Suppressor macrophage treated with lipopolysaccharide for 4 hours (primary cell): ENCODE measurements around the gene PNMT.

ENCODE experiments used
- DNase-seq: peaks from one replicate; pipeline ENCODE4 v3.0.0-alpha.2; 2020

PNMT gene

DNA sequence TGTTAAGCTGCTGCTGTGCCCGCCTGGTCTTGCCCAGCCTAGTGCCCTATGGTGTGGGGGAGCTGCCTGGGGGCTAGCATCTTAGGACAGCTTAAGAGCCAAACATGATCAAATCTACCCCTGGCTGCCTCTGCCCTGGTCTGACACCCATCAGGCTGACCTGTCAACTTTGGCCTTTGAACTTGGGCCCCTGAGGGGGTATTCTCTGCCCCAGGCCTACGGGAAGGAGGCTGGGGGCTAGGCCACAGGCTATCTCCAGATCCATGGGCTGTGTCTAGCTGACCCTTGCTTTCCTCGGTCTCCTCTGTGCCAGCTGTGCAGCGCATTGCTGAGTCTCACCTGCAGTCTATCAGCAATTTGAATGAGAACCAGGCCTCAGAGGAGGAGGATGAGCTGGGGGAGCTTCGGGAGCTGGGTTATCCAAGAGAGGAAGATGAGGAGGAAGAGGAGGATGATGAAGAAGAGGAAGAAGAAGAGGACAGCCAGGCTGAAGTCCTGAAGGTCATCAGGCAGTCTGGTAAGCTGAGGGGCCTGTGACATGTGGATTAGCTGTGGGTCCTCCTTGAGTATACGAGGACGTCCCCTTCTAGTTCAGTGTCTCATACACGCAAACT, 34.6 kb upstream of the PNMT start:
- DNase-seq: no peak

DNA sequence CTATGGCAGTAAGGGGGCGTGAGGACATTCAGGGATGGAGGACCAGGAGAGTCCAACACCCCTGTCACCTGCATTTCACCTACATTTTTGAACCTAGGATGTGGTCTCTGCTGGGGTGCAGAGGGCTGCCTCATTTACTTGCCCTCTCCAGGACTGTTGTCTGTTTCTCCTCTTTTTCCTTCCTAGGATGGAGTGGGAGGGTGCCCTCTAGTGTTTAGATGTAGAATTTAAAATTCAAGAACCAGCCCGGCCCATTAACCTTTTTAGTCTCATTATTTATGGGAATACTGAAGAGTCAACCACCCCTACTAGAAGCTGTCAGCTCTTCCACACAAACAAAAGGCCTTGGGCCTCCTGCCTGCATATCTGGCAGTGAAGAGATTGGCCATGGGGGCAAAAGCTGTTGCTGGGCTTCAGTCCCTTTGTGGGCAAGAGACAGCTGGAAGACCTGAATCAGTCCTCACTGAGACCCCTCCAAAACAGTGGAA, 33.8 kb upstream of the PNMT start:
- peak; percentile 71 for DNase-seq

DNA sequence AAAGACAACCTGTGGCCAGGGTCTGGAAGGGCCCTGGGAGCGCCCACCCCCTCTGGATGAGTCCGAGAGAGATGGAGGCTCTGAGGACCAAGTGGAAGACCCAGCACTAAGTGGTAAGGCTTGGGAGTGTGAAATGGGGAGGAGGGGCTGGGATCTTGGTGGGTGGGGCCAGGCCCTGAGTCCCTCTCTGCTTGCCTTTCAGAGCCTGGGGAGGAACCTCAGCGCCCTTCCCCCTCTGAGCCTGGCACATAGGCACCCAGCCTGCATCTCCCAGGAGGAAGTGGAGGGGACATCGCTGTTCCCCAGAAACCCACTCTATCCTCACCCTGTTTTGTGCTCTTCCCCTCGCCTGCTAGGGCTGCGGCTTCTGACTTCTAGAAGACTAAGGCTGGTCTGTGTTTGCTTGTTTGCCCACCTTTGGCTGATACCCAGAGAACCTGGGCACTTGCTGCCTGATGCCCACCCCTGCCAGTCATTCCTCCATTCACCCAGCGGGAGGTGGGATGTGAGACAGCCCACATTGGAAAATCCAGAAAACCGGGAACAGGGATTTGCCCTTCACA, 32.6 kb upstream of the PNMT start:
- DNase-seq: no peak

DNA sequence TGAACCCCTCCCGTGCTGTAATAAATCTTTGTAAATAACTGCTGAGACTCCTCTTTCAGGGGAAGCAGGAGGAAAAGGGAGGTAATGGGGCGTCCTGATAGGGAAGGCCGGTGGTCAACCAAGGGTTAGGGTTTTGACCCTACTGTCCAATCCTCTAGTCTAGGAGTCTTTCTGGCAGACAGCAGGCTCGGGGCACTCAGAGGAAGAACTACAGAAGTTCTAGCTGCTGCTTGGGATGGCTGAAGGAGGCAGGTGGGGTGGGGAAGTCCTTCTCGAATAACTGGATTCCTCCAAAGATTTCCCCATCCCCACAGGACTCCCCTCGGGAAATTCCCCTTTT, 31.7 kb upstream of the PNMT start:
- DNase-seq: no peak

DNA sequence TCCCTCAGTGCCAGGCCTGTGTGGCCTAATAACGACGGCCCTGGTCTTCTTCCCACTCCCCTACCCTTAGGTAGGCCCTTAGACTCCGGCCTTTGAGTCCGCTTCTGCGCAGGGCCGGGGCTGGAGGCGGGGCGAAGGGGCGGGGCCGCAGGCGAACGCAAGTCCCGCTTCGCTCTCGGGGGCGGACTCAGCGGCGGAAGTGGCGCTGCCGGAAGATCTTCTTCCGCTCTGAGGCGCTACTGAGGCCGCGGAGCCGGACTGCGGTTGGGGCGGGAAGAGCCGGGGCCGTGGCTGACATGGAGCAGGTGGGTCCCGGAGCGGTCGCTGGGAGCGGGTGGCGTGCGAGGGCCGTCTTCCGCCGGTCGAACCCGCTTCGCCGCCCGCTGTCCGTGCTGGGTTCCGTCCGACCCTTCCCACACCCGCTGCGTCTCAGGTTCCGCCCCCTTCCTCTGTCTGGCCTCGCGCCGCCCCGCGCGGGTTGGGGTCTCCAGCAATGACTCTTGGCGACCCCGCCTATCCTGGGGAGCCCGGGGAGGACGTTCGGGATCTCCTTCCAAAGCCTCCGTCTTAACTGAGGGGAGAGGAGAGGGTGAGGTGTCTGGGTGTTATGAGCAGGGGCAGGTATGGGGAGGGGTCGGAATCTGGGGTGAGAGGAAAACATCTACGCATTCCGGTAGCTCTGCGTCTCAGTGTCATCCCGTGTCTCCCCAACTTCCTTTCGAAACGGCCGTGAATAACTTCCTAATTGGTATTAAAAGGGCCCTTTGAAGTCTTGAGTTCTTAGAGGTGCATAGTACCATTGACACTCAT, 31.1 kb upstream of the PNMT start, which contains the start of gene STARD3:
STARD3 (plus strand) TSS at position 218 of the 810 bp plus-strand sequence. CDS start 16,388 bp downstream, outside the sequence.
- peak; percentile 93 for DNase-seq

DNA sequence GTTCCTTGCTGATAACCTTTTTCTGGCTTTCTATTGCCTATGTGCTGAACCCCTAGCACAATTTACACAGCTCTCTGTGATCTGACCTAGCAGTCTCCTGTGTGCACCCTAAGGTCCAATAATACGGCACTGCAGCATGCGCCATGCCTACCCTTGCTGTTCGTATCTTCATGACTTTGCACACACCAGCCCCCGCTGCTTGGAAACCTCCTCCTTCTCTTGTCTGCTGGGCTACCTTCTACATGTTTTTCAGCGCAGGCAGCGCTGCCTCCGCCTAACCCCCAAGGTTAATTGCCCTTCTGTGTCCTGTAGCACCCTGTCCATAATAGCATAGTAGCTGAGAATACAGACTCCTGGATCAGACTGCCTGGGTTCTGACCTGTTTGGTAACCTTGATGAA, 29.9 kb upstream of the PNMT start:
- DNase-seq: no peak

DNA sequence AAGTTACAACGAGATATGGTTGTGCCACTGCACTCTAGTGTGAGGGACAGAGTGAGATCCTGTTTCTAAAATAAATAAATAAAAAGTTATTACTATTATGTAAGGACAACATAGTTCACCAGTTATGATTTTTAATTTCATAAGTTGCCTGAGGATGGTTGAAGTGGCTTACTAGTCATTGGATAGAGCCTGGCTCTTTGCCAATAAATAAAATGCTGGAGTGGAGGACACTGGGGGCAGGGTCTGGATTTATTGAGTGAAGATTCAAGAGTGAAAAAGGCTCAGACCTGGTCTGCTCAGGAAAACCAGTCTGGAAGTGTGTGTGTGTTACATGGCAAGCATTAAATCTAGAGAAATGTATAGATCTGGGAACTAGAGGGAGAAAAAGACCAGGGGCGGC, 29.2 kb upstream of the PNMT start:
- DNase-seq: no peak

DNA sequence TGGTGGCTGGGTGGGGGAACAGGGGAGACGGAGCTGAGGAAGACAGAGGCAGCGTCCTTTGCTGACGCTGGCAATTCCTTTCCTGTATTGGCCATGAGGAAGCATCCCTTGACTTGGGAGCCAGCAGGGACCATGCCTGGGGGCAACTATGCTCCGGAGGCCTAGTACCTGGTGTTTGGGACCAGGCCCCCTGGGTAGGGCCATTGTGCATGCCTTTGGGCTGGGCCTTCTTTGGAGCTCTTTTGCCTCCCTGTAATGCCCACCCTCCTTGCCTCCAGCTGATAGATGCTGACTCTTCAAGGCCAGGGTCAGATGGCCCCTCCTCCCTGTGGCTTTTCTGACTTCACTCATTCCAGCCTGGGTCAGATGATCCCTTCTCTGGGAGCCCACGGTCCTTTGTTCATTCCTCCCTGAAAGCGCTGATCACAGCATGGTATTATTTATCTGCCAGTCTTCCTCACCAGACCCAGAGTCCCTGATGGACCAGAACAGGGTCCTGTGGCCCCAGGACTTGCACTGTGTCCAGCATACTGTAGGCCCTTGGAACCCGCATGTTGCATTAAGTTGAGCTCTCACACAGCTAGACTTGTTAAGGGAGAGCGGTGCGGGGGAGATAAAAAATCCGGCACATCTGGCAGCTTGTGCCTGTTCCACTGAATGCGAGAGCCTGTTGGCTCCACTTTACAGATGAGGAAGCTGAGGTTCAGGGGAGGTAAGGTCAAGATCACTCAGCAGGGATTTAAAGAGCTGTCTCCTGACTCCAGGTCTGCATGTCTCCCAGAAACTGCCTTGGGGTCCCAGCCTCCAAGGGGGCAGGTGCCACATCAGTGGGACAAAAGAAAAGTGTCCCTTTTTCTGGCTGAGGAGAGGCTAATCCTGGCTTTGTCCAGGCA, 28.4 kb upstream of the PNMT start:
- DNase-seq: no peak

DNA sequence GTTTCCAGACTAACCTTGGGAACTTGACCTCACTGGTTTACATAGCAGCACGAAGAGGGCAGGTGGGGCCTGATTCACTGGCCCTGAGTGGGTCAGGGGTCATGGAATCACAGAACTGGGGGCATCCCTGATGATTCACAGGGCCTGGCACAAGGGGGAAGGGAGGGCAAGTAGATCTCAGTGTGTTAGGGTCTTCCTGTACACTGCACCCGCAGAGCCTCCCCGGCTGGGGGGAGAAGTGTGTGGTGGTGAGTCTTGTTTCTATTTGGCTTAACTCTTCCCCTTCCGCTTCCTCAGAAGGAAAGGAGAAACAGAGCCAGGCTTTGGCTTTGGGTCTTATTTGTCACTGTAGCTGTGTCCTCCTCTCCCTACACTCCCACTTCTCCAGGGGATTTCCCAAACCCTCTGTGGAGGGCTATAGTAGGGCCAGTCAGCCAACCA, 27.6 kb upstream of the PNMT start:
- peak; percentile 70 for DNase-seq

DNA sequence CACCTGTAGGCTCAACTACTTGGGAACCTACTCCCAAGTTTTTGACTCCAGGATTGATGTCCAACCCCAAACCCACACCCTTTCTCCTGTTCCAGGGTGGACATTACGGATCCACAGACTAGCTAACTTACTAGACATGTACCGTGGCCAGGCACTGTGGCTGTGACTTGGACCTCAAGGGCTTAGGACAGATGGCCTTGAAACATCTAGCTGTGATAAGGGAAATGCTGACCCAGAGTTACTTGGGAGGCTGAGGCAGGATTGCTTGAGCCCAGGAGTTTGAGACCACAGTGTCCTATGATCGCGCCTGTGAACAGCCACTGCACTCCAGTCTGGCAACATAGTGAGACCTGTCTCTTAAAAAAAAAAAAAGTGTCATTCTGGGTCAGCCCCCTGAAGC, 27.2 kb upstream of the PNMT start:
- DNase-seq: no peak

DNA sequence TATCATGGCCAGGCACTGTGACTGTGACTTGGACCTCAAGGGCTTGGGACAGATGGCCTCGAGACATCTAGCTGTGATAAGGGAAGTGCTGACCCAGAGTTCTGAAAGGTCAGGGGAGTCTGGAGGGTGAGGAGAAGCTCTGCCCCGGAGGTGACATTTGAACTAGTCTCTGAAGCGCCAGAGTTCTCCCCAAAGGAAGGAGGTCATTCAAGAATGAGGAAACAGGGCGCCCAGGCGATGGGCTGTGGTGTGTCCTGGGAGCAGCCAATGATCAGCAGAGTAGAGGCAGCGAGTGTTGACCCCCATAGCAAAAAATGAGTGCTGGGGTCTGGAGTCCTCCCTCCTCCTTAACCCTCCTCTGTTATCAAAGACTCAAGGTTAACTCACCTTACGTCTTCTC, 26.4 kb upstream of the PNMT start:
- peak; percentile 73 for DNase-seq

DNA sequence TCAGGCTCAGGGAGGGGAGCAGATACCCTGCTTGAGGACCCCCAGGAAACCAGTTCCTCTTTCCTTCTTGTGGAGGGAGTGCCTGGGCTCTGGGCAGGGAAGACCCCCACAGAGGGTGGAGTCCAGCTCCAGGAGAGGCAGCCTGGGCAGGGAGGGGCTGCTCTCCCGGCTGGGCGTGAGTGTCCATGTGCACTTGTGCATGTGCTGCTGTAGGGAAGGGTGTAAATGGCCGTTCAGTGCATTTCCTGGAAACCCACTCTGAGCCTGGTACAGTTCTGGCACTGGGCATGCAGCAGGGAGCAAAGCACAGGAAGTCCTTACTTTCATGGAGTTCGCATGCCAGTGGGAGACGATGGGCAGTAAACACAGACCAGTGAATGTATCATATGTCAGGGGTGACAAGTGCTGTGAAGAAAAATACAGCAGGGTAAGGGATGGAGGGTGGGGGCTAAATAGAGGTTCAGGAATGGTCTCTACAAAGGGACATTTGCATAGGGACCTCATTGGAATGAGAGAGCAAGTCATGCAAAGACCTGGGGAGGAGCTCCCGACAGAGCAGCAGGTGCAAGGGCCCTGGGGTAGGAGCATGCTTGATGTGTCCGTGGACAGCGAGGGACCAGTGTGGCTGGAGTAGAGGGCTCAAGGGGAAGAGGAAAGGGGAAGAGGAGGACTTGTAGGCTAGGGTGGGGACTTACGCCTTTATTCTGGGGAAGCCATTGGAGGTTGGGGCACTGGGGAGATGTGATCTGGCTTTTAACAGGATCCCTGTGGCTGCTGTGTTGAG, 25.8 kb upstream of the PNMT start:
- DNase-seq: no peak

DNA sequence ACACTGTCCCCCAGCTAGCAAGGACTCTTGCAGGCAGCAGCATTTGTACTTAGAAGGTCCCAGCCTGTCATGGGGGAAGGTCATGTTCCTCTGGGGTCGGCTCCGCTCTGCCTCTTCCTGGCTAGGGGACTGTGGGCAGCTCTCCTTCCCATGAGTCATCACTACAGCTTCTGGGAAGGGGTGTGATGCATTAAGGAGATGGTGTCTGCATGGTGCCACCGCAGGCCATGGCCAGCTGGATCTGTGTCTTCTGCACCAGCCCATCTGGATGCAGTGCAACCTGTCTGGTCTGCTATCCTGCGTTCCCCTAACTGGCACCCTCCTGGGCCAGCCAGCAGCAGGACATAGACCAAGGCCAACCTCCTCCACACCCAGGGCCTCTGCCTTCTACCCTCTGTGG, 25.0 kb upstream of the PNMT start:
- DNase-seq: peak; percentile 42

DNA sequence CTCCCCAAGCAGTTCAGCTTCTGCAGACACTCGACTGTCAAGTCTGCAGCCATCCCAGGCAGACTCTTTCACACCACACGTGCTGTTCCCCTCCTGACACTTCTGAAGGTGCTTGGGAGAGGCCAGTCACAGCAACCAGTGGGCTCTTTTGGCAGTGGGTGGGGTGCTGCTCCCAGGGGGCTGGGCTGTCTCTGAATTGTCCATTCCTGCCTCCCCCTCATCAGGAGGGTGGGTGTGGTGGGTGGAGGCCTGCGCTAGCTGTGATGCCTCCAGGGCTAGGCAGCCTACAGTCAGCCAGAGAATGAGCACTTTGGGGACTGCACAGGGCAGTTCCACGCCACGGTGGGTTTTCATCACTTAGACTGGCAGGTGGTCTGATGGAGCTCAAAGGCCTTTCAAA, 21.0 kb upstream of the PNMT start:
- DNase-seq: no peak

DNA sequence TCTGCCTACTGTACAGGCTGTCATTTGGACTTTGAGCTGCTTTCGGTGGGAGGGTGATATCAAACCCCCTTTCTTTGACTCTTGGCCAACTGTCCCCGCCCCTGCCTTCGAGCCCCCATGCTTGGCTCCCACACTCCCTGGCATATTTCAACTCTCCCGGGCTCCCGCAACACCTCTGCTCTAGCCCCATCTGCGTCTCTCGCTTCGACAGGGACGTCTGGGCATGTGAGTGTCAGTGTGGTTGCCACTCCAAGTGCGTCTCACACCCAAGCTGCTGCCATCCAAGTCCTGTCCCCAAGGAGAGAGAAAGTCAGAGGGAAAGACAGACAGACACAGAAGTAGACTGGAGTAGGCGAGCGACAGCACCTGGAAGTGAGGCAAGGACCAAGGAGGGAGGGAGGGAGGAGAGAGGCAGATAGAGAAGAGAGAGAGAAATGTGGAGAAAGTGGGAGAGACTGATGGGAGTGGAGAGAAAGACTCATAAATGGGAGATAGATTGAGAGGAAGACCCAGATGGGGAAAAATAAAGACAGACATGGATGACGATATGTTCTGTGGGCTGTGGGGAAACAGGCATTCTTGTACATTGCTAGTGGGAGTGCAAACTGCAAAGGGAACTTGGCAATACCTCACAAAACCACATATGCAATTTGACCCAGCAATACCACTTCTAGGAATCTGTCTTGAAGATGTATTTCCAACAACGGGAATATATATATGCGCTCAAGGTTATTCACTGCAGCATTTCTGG, 19.5 kb upstream of the PNMT start:
- DNase-seq: peak; percentile 34

DNA sequence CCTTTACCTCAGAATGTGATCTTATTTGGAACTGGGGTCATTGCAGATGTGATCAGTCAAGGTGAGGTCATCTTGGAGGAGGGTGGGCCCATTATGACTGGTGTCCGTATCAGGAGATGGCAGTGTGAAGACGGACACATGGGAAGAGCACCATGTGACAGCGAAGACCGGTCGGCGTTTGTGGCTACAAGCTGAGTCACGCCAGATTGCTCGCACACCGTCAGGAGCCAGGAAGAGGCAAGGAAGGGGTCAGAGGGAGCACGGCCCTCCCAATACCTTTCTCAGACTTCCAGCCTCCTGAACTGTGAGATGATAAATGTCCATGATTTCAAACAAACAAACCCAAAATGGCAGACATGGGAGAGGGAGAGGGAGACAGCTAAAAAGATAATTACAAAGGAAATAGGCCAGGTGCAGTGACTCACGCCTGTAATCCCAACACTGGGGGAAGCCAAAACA, 18.1 kb upstream of the PNMT start:
- no peak for DNase-seq

DNA sequence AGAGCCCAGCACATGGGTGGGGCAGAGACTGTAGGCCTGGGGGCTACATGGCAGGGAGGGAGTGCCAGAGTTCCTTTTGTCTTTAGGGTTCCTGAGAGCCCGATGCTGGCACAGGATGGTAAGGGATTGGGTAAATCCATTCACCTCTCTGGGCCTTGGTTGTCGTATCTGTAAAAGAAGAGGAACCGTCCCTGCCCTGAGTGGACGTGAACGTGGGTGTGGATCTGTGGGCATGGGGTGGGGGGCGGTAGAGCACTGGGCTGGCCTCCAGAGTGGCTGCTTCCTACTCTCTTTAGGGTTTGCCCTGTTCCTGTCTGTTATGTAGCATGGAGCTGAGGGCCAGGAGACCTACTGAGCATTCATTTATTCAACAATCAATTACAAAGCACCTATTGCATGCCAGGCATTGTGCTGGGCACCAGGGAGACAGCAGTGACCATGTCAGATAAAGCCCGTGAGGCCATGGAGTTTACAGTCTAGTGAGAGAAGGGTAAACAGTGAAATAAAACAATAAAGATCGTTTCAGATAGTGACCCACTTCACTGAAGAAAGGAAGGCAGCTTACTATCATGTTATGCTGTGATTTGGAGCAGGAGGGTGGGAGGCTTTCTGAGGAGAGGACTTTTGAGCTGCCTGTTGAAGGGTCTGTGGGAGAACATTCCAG, 16.2 kb upstream of the PNMT start:
- DNase-seq: no peak

DNA sequence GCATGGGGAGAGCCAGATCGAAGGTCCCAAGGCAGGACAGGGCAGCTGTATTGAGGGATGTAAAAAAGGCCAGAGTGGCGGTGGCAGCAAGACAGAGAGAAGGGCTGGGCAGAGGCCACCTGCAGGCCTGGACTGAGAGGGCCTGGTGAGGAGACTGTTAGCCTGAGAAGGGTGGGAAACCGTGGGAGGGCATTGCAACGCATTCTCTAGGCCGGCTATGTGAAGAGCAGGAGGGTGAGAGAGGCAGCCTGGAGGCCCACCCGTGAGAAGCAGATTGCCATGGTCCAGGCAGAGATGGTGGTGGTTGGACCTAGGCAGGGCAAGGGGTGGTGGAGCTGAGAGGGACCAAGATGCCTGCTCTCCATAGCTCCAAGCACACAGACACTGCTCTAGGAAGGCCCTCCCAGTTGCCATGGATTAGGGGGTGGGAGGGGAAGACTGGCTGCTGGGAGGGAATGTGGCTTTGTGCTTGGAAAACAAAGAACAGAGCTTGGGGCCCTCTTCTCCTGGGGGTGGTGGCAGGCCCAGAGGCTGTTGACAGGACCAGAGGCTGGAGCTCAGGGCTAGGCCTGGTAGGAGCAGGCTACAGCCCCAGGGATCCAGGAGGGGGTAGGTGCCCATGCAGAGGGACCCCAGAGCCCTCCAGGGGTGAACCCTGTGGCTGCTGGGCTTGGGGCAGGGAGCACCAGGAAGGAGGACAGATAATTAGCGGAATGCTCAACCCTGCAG, 15.5 kb upstream of the PNMT start:
- DNase-seq: no peak

DNA sequence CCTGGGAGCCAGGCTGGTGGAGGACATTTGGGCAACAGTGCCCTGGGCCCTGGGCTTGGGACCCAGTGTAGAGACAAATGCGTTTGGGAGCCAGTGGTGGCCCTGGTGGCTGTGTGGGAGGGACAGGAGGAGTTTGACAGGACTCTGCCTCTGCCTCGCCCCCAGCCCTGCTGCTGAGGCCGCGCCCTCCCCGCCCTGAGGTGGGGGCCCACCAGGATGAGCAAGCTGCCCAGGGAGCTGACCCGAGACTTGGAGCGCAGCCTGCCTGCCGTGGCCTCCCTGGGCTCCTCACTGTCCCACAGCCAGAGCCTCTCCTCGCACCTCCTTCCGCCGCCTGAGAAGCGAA, 15.0 kb upstream of the PNMT start:
- no peak for DNase-seq

DNA sequence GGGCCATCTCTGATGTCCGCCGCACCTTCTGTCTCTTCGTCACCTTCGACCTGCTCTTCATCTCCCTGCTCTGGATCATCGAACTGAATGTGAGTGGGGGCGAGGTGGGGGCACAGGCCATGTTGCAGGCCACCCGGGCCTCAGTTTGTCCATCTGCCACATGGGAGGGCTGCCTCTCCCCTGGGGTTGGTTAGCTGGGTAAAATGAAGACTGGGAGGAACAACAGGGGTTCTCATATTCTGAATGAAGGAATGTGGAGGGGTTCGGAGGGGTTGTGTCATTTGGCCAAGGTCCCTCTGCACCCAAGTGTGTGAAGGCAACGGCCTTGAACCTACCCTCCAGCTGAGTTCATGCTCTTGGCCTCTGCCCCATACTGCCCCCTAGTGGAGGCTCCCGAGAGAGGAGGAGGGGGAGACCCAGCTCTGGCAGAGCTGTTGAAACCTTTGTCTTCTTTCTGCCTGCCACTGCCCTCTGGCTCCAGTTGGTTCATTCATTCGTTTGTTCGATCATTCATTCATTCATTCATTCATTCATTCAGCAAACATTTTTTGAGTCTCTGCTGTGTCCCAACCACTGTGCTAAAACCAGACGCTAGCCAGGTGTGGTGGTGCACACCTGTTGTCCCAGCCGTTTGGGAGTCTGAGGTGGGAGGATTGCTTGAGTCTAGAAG, 14.5 kb upstream of the PNMT start:
- peak; percentile 84 for DNase-seq
